PC-9 (cell line): ENCODE results near the gene NUDT3. TPM values are rescaled to one million over a fixed set of nuclear protein-coding genes. Genes with fewer than 3 reads are reported as not detected.

Experiments used
- BruUV-seq: library from RNA; stranded (reverse); fragments of 400-500 nt; replicated peaks from 2 replicates; lab custom pipeline; 2021; lab: Mats Ljungman, UMichigan
- CTCF ChIA-PET: fragments of 300-600 bp; sonication (Branson Sonifier 250); formaldehyde crosslinking; loops from one replicate; lab custom pipeline; 2022; ENCODE audit warnings: antibody characterized with exemption; lab: Charles Lee
- POLR2A ChIA-PET: fragments of 300-600 bp; sonication (Branson Sonifier 250); formaldehyde crosslinking; loops from one replicate; lab custom pipeline; 2022; ENCODE audit warnings: antibody characterized with exemption; ENCODE audit not compliant: unreplicated experiment; lab: Charles Lee
- DNase-seq, 2 experiments: peaks; one replicate each; pipeline versions ENCODE4 v3.0.0 to v3.0.0-alpha.2; 2015 to 2022; ENCODE audit warnings: mixed read lengths in 1 of 2
- H2AFZ ChIP-seq: fragments of 200-600 bp; sonication (generic); 2 replicates; pipeline ENCODE4 v1.8.1; 2017; ENCODE audit warnings: antibody characterized with exemption
- H3F3A ChIP-seq: fragments of 200-600 bp; sonication (generic); 2 replicates; pipeline ENCODE4 v1.8.1; 2017; ENCODE audit warnings: antibody characterized with exemption, mild to moderate bottlenecking, low read depth; ENCODE audit not compliant: insufficient read depth
- H3K27ac ChIP-seq: fragments of 200-600 bp; sonication (generic); 2 replicates; pipeline ENCODE4 v1.6.1; 2016; ENCODE audit warnings: mixed run types
- H3K27me3 ChIP-seq: fragments of 200-600 bp; sonication (generic); 2 replicates; pipeline ENCODE4 v1.6.1; 2016; ENCODE audit warnings: low read depth, mixed run types; ENCODE audit not compliant: insufficient read depth
- H3K36me3 ChIP-seq: fragments of 200-600 bp; sonication (generic); 2 replicates; pipeline ENCODE4 v1.6.1; 2016; ENCODE audit warnings: low read depth, mixed run types
- H3K4me1 ChIP-seq: fragments of 200-600 bp; sonication (generic); replicated peaks from 2 replicates; pipeline ENCODE4 v1.6.1; 2016; ENCODE audit warnings: mixed run types; ENCODE audit not compliant: insufficient read depth
- H3K4me2 ChIP-seq: fragments of 200-600 bp; sonication (generic); 2 replicates; pipeline ENCODE4 v1.6.1; 2017; ENCODE audit warnings: mixed run types
- H3K4me3 ChIP-seq: fragments of 200-600 bp; sonication (generic); 2 replicates; pipeline ENCODE4 v1.6.1; 2016; ENCODE audit warnings: mixed run types
- H3K79me2 ChIP-seq: fragments of 200-600 bp; sonication (generic); 2 replicates; pipeline ENCODE4 v1.6.1; 2017; ENCODE audit warnings: low read depth, mixed run types
- H3K9me2 ChIP-seq: fragments of 200-600 bp; sonication (generic); 2 replicates; pipeline ENCODE4 v1.8.1; 2017; ENCODE audit warnings: mild to moderate bottlenecking; ENCODE audit not compliant: insufficient read depth
- H3K9me3 ChIP-seq: fragments of 200-600 bp; sonication (generic); 2 replicates; pipeline ENCODE4 v1.8.1; 2016; ENCODE audit warnings: low read depth; ENCODE audit not compliant: insufficient read depth
- H4K20me1 ChIP-seq: fragments of 200-600 bp; sonication (generic); 2 replicates; pipeline ENCODE4 v1.8.1; 2017; ENCODE audit not compliant: insufficient read depth
- CTCF ChIP-seq: fragments of 200-600 bp; sonication (generic); conservative IDR thresholded peaks from 2 replicates; pipeline ENCODE4 v1.6.1; 2017; ENCODE audit warnings: mixed run types, antibody characterized with exemption, mild to moderate bottlenecking, moderate library complexity
- EZH2 ChIP-seq: fragments of 200-600 bp; sonication (generic); IDR thresholded peaks from 2 replicates; pipeline ENCODE4 v1.8.0; 2017; ENCODE audit warnings: antibody characterized with exemption, low read depth
- intact Hi-C: fragments of 100-400 bp; cut with micrococcal nuclease; formaldehyde crosslinking; loops from one replicate; pipeline ENCODE4 v1.10.0; 2022; ENCODE audit not compliant: unreplicated experiment
- total RNA-seq: library from RNA; stranded (reverse); gene quantifications from 2 replicates; pipeline ENCODE4 v1.2.3, GENCODE V29; 2021

Gene NUDT3
- total RNA-seq, 1 experiment from 2014 or later: 19.1 TPM

- no peak for TF ChIP-seq EZH2
- TF ChIP-seq CTCF: no peak
- CTCF ChIA-PET: no interaction called here
Measured at GRCh38 chr6:34350934-34351217, 41.6 kb downstream of the NUDT3 start.

GRCh38 chr6:34350137-34350933, 42.1 kb downstream of the NUDT3 start:
- H3K9me3 ChIP-seq: no peaks in the 10 kb centered on the region
- H3F3A ChIP-seq: peaks cover 5% of the 10 kb centered on the region; the same call in 1 of the 2 replicates
- TF ChIP-seq EZH2 (no peak), CTCF (no peak)
- no peak overlapping the region for H3K27ac ChIP-seq
- ChIA-PET CTCF (no interaction called here), POLR2A (no interaction called here)
- BruUV-seq: no TSS peak
- peaks cover 51% of the 10 kb centered on the region for H3K79me2 ChIP-seq
- H3K36me3 ChIP-seq: no peaks in the 10 kb centered on the region
- no peaks in the 10 kb centered on the region for H3K27me3 ChIP-seq
- no peaks in the 10 kb centered on the region for H3K9me2 ChIP-seq
- DNase-seq: no peak
- no peak overlapping the region for H3K4me3 ChIP-seq
- H3K4me1 ChIP-seq: peaks cover 10% of the 10 kb centered on the region
- intact Hi-C loops: no loop called here
- H2AFZ ChIP-seq: no peak overlapping the region
- no peak overlapping the region for H3K4me2 ChIP-seq
- H4K20me1 ChIP-seq: peaks cover 39% of the 10 kb centered on the region

More at GRCh38 chr6:34350934-34351217, 41.6 kb downstream of the NUDT3 start:
- peaks cover 5% of the 10 kb centered on the region; the same call in 1 of the 2 replicates for H3F3A ChIP-seq
- POLR2A ChIA-PET: no interaction called here
- peaks cover 41% of the 10 kb centered on the region for H4K20me1 ChIP-seq
- H3K9me2 ChIP-seq: no peaks in the 10 kb centered on the region
- no peak overlapping the region for H2AFZ ChIP-seq
- peaks cover 10% of the 10 kb centered on the region for H3K4me1 ChIP-seq
- H3K9me3 ChIP-seq: no peaks in the 10 kb centered on the region
- intact Hi-C loops: no loop called here
- no peak overlapping the region for H3K4me2 ChIP-seq
- no peaks in the 10 kb centered on the region for H3K36me3 ChIP-seq
- H3K27me3 ChIP-seq: no peaks in the 10 kb centered on the region
- H3K79me2 ChIP-seq: peaks cover 49% of the 10 kb centered on the region
- no peak overlapping the region for H3K4me3 ChIP-seq
- BruUV-seq: no TSS peak
- H3K27ac ChIP-seq: no peak overlapping the region
- DNase-seq: no peak

- H3K9me2 ChIP-seq: no peaks in the 10 kb centered on the region
- peaks cover 52% of the 10 kb centered on the region for H3K79me2 ChIP-seq
- TF ChIP-seq EZH2: no peak
- TF ChIP-seq CTCF: no peak
- intact Hi-C loops: no loop called here
- H3K4me3 ChIP-seq: no peak overlapping the region
- H3F3A ChIP-seq: peaks cover 5% of the 10 kb centered on the region; the same call in 1 of the 2 replicates
- no peak for DNase-seq
- H3K36me3 ChIP-seq: no peaks in the 10 kb centered on the region
- no peaks in the 10 kb centered on the region for H3K9me3 ChIP-seq
- peaks cover 41% of the 10 kb centered on the region for H4K20me1 ChIP-seq
- ChIA-PET POLR2A (no interaction called here), CTCF (no interaction called here)
- no TSS peak for BruUV-seq
- H3K27ac ChIP-seq: no peak overlapping the region
- H2AFZ ChIP-seq: no peak overlapping the region
- H3K4me2 ChIP-seq: no peak overlapping the region
- H3K4me1 ChIP-seq: peaks cover 10% of the 10 kb centered on the region
- no peaks in the 10 kb centered on the region for H3K27me3 ChIP-seq
Measured at GRCh38 chr6:34349211-34349610, 43.3 kb downstream of the NUDT3 start.
